Left lung (tissue), 10 donors: ENCODE results near the gene FOXK2. TPM values are rescaled to one million over a fixed set of nuclear protein-coding genes. Genes with fewer than 3 reads are reported as not detected.

Experiments
- ATAC-seq: fragments of 200-7000 bp; cut with Tn5 transposase; one replicate; pipeline ENCODE4 v1.9.1; 2020; ENCODE audit warnings: moderate library complexity
- DNase-seq, 4 donors: peaks; one replicate each; pipeline ENCODE4 v3.0.0-alpha.2; 2013 to 2020
- H3K27ac ChIP-seq, 2 donors: fragments of 200-600 bp; sonication (generic) in 1 of 2; one replicate each; pipeline versions ENCODE4 v1.5.0 to v1.8.0; 2020 to 2021
- H3K27me3 ChIP-seq, 2 donors: fragments of 200-600 bp; sonication (generic) in 1 of 2; one replicate each; pipeline versions ENCODE4 v1.5.0 to v1.8.0; 2020 to 2021
- H3K36me3 ChIP-seq, 2 donors: fragments of 200-600 bp; sonication (generic) in 1 of 2; one replicate each; pipeline versions ENCODE4 v1.5.0 to v1.8.0; 2020 to 2021
- H3K4me1 ChIP-seq, 2 donors: fragments of 200-600 bp; one replicate each; pipeline ENCODE4 v1.8.0; 2021
- H3K4me3 ChIP-seq, 2 donors: fragments of 200-600 bp; sonication (generic) in 1 of 2; one replicate each; pipeline versions ENCODE4 v1.5.0 to v1.8.0; 2020 to 2021; ENCODE audit warnings: mild to moderate bottlenecking in 1 of 2
- H3K9me3 ChIP-seq, 2 donors: fragments of 200-600 bp; sonication (generic) in 1 of 2; one replicate each; pipeline versions ENCODE4 v1.5.0 to v1.8.0; 2020 to 2021
- intact Hi-C, 2 donors: fragments of 100-400 bp; cut with DNase I; formaldehyde crosslinking; loops; one replicate each; pipeline versions ENCODE4 v1.11.2 to v1.14.2; 2022
- polyA plus RNA-seq, 6 donors: library from polyadenylated mRNA; unstranded; fragments of 120-200 nt; gene quantifications; one replicate each; pipeline ENCODE4 v1.2.1, GENCODE V29; 2013; ENCODE audit not compliant: insufficient read length in 6 of 6
- total RNA-seq, 2 donors: library from RNA; stranded (reverse); fragmentation: NEBNext Ultra II Directional; extraction: Animal tissue kit (Norgen Biotek cat#: 25700); gene quantifications; one replicate each; pipeline ENCODE4 v1.2.1, GENCODE V29; 2021
- TF ChIP-seq, protein P1 (sequence below), 2 donors: fragments of 200-600 bp; sonication (generic) in 1 of 2; IDR thresholded peaks; one replicate each; pipeline versions ENCODE4 v1.5.0 to v1.8.0; 2021; ENCODE audit warnings: antibody characterized with exemption in 2 of 2
- donor health status: DM: no; HTN: yes; CAD: no.
- donor health status: DM: no; HTN: no; CAD: no.

Gene FOXK2
- total and polyA plus RNA-seq, 8 donors = 31.2 to 57.0 (median 38.1) TPM

DNA sequence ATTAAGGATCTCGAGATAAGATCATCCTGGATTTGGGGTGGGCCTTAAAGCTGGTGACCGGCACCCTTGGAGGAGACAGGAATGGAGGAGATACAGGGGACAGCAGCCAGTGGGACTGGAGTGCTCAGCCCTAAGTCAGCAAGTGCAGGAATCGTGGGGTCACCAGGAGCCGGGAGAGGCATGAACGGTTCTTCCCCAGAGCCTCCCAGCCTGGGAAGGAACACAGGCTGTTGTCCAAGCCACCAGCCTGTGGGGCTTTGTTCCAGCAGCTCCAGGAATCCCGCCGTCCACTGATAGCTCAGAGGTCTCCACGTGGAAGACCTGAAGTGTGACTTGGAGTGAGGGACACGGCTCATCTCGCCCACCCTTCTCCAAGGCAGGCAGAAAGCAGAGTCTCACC, 131.2 kb downstream of the FOXK2 start:
- intact Hi-C loops = no loop called here
- peaks cover 5 to 34% of the 10 kb centered on the region in 2 donors for H3K4me1 ChIP-seq
- ATAC-seq (no peak), DNase-seq (peak in 1 of 4 donors; percentile 40)
- no peaks in the 10 kb centered on the region for H3K9me3 ChIP-seq
- TF ChIP-seq, protein P1, sequence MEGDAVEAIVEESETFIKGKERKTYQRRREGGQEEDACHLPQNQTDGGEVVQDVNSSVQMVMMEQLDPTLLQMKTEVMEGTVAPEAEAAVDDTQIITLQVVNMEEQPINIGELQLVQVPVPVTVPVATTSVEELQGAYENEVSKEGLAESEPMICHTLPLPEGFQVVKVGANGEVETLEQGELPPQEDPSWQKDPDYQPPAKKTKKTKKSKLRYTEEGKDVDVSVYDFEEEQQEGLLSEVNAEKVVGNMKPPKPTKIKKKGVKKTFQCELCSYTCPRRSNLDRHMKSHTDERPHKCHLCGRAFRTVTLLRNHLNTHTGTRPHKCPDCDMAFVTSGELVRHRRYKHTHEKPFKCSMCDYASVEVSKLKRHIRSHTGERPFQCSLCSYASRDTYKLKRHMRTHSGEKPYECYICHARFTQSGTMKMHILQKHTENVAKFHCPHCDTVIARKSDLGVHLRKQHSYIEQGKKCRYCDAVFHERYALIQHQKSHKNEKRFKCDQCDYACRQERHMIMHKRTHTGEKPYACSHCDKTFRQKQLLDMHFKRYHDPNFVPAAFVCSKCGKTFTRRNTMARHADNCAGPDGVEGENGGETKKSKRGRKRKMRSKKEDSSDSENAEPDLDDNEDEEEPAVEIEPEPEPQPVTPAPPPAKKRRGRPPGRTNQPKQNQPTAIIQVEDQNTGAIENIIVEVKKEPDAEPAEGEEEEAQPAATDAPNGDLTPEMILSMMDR (IDR thresholded peaks at IDR 0.05) = no peak
- no peak overlapping the region for H3K27ac ChIP-seq
- no peaks in the 10 kb centered on the region for H3K36me3 ChIP-seq
- no peak overlapping the region for H3K4me3 ChIP-seq
- H3K27me3 ChIP-seq = no peaks in the 10 kb centered on the region

DNA sequence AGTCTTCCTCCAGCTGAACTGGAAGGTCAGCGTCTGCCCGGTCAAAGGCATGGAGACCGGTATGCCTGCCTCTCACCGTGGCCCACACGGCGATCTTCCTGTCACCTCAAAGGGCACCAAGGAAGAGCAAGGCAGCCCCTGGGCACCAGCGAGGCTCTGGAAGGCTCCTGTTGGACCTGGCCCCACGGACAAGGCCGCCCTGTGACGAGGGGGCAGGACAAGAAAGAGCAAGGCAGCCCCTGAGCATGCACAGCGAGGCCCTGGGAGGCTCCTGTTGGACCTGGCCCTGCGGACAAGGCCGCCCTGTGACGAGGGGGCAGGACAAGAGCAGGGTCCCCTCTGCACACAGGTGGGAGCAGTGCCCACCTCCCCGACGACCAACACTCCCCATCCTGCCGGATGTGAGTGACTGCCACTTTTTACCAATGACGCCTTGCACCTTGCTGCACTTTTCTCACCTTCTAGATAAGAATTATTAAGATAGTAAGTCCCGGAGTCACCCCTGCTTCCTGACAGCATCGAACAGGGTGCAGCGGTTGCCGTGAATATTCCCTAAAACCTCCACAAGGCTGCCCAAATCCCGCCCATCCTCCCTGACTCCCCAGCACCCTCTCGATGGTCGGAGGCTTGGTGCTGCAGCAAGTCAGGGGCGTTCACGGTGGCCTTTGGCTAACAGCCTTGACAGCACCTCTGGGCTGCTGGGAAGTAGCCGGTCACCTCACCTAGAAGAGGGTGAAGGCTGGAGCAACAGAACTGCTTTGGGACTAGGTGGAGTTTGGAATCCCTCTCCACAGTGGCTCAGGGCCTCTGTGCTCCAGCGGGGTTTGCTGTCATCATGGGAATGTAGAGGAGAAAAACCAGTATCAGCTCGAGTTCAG, 134.4 kb downstream of the FOXK2 start:
- DNase-seq = peak in 1 of 4 donors; percentile 64
- TF ChIP-seq, protein P1 (IDR thresholded peaks at IDR 0.05) = no peak
- peaks cover 0 to 2% of the 10 kb centered on the region in 2 donors for H3K36me3 ChIP-seq
- H3K27me3 ChIP-seq = no peaks in the 10 kb centered on the region
- no peak for ATAC-seq
- no peaks in the 10 kb centered on the region for H3K9me3 ChIP-seq
- intact Hi-C loops = no loop called here
- H3K4me3 ChIP-seq = no peak overlapping the region
- peaks cover 0 to 15% of the 10 kb centered on the region in 2 donors for H3K4me1 ChIP-seq
- H3K27ac ChIP-seq = no peak overlapping the region

Other genes starting within 250 kb of the FOXK2 start
- 100 to 1,000 TPM; 122 to 160 TPM for gene CSNK1D, start 246.0 kb upstream of the FOXK2 start, total RNA-seq
- gene CSNK1D, start 246.0 kb upstream of the FOXK2 start, polyA plus RNA-seq = 100 to 1,000 TPM; 101 to 145 (median 119) TPM
- 1 to 10 TPM; 3.7 to 6.6 TPM for gene CD7, start 202.1 kb upstream of the FOXK2 start, total RNA-seq
- gene CD7, start 202.1 kb upstream of the FOXK2 start, polyA plus RNA-seq = 1 to 10 TPM; 1.1 to 1.9 (median 1.4) TPM
- gene SECTM1, start 186.0 kb upstream of the FOXK2 start, total RNA-seq = 10 to 100 TPM; 10.5 to 36.8 TPM
- gene SECTM1, start 186.0 kb upstream of the FOXK2 start, polyA plus RNA-seq = 1 to 10 TPM; 1.9 to 3.0 (median 2.4) TPM
- not detected for gene TEX19, start 160.5 kb upstream of the FOXK2 start, total RNA-seq
- gene TEX19, start 160.5 kb upstream of the FOXK2 start, polyA plus RNA-seq = under 1 TPM in 1 of 6 donors, not detected in 5; 0.07 TPM
- not detected for gene UTS2R, start 148.0 kb upstream of the FOXK2 start, total RNA-seq
- gene UTS2R, start 148.0 kb upstream of the FOXK2 start, polyA plus RNA-seq = under 1 TPM in 1 of 6 donors, not detected in 5; 0.11 TPM
- gene HEXD, start 101.4 kb upstream of the FOXK2 start, total RNA-seq = 10 to 100 TPM; 28.6 to 34.7 TPM
- gene HEXD, start 101.4 kb upstream of the FOXK2 start, polyA plus RNA-seq = 10 to 100 TPM; 31.1 to 48.3 (median 42.1) TPM
- 10 to 100 TPM; 31.0 to 37.9 TPM for gene OGFOD3, start 101.1 kb upstream of the FOXK2 start, total RNA-seq
- 10 to 100 TPM; 22.7 to 29.6 (median 26.6) TPM for gene OGFOD3, start 101.1 kb upstream of the FOXK2 start, polyA plus RNA-seq
- 100 to 1,000 TPM in 1 of 2 donors, 10 to 100 TPM in 1; 90.2 to 116 TPM for gene CYBC1, start 69.0 kb upstream of the FOXK2 start, total RNA-seq
- gene CYBC1, start 69.0 kb upstream of the FOXK2 start, polyA plus RNA-seq = 10 to 100 TPM; 47.0 to 54.2 (median 52.3) TPM
- 10 to 100 TPM; 38.9 to 52.4 TPM for gene NARF, start 61.0 kb upstream of the FOXK2 start, total RNA-seq
- gene NARF, start 61.0 kb upstream of the FOXK2 start, polyA plus RNA-seq = 100 to 1,000 TPM; 101 to 128 (median 114) TPM
- gene WDR45B, start 128.7 kb downstream of the FOXK2 start, total RNA-seq = 10 to 100 TPM; 46.8 to 64.6 TPM
- 10 to 100 TPM; 77.0 to 93.1 (median 83.9) TPM for gene WDR45B, start 128.7 kb downstream of the FOXK2 start, polyA plus RNA-seq
- gene RAB40B, start 179.0 kb downstream of the FOXK2 start, total RNA-seq = 10 to 100 TPM in 1 of 2 donors, 1 to 10 TPM in 1; 6.8 to 10.2 TPM
- 10 to 100 TPM; 18.6 to 25.7 (median 19.9) TPM for gene RAB40B, start 179.0 kb downstream of the FOXK2 start, polyA plus RNA-seq
- gene FN3KRP, start 197.0 kb downstream of the FOXK2 start, total RNA-seq = 10 to 100 TPM; 24.7 to 30.0 TPM
- gene FN3KRP, start 197.0 kb downstream of the FOXK2 start, polyA plus RNA-seq = 10 to 100 TPM; 43.7 to 55.6 (median 51.0) TPM
- 10 to 100 TPM; 17.7 to 28.1 TPM for gene FN3K, start 215.9 kb downstream of the FOXK2 start, total RNA-seq
- 10 to 100 TPM; 12.8 to 21.9 (median 20.5) TPM for gene FN3K, start 215.9 kb downstream of the FOXK2 start, polyA plus RNA-seq
- 10 to 100 TPM; 87.2 to 89.6 TPM for gene TBCD, start 232.3 kb downstream of the FOXK2 start, total RNA-seq
- 100 to 1,000 TPM in 5 of 6 donors, 10 to 100 TPM in 1; 97.8 to 133 (median 108) TPM for gene TBCD, start 232.3 kb downstream of the FOXK2 start, polyA plus RNA-seq